ENCODE results near the gene CRYBA4. TPM values are rescaled to one million over a fixed set of nuclear protein-coding genes. Genes with fewer than 3 reads are reported as not detected.

Gene CRYBA4
- total and polyA plus RNA-seq, 4 donors, result not detected

- H3K36me3 ChIP-seq (ENCODE audit: control insufficient read depth in 4 of 4, insufficient read depth in 3 of 4, low read depth in 1 of 4, low read length in 3 of 4), result no peaks in the 10 kb centered on the region
- TF ChIP-seq HNF4A (conservative IDR thresholded peaks at IDR 0.05), result no peak
- TF ChIP-seq SP1 (IDR thresholded peaks at IDR 0.05), result no peak
- TF ChIP-seq ZBTB33 (IDR thresholded peaks at IDR 0.05), result no peak
- no peak for TF ChIP-seq REST (IDR thresholded peaks at IDR 0.05)
- TF ChIP-seq FOXA1 (IDR thresholded peaks at IDR 0.05), result no peak
- no peak for TF ChIP-seq NR2F2 (IDR thresholded peaks at IDR 0.05)
- no peak for TF ChIP-seq CTCF (IDR thresholded peaks at IDR 0.05; ENCODE audit: low read depth, low read length, missing input control)
- no peak for TF ChIP-seq TAF1 (conservative IDR thresholded peaks at IDR 0.05)
- TF ChIP-seq MAX (IDR thresholded peaks at IDR 0.05), result no peak
- no peak for TF ChIP-seq EGR1 (IDR thresholded peaks at IDR 0.05; ENCODE audit: low read depth in 2 of 2)
- no peak for TF ChIP-seq YY1 (IDR thresholded peaks at IDR 0.05)
- TF ChIP-seq RXRA (IDR thresholded peaks at IDR 0.05), result no peak
- no peak for TF ChIP-seq FOXA2 (IDR thresholded peaks at IDR 0.05)
- TF ChIP-seq JUND (IDR thresholded peaks at IDR 0.05), result no peak
- no peak for TF ChIP-seq HNF4G (IDR thresholded peaks at IDR 0.05)
- no peak for TF ChIP-seq ATF3 (IDR thresholded peaks at IDR 0.05)
- TF ChIP-seq GABPA (IDR thresholded peaks at IDR 0.05 in 1 of 2, conservative IDR thresholded peaks at IDR 0.05 in 1 of 2), result no peak
- no peak for TF ChIP-seq RAD21 (IDR thresholded peaks at IDR 0.05)
- no peak overlapping the region for H3K4me3 ChIP-seq (ENCODE audit: low read depth in 1 of 3, low read length in 3 of 3)
- no peak for DNase-seq (ENCODE audit: low spot score)
- no peaks in the 10 kb centered on the region for H3K9me3 ChIP-seq (ENCODE audit: control insufficient read depth in 4 of 4, low read length in 3 of 4)
- H3K27ac ChIP-seq (ENCODE audit: low read depth in 1 of 2, low read length in 2 of 2), result no peak overlapping the region
- no peaks in the 10 kb centered on the region for H3K27me3 ChIP-seq (ENCODE audit: control insufficient read depth in 4 of 4, insufficient read depth in 4 of 4, low read length in 3 of 4)
- H3K9ac ChIP-seq (ENCODE audit: low read depth in 1 of 2, low read length in 2 of 2), result no peak overlapping the region
- WGBS, result 92% methylated on average over 2 of the region's 2 CpGs
- H3K4me1 ChIP-seq (ENCODE audit: control insufficient read depth in 4 of 4, insufficient read depth in 4 of 4, low read length in 3 of 4), result no peaks in the 10 kb centered on the region
These were observed 12.5 kb upstream of the CRYBA4 start for GRCh38 chr22:26609287-26609686.

Data from liver (tissue), 9 donors.